ENCODE measurements around the gene TTC39B.
"Not testable (repeated sequence)": the region's sequence is repeated elsewhere in the genome, so short reads cannot be mapped to it uniquely, and the experiment has no call there.

TTC39B gene

GRCh38 chr9:15306757-15307522 is at the start of gene TTC39B:
TTC39B (minus strand) TSS chr9:15307216; CDS start chr9:15307125, 91 bp downstream.
- DNase-seq (ENCODE audit: low spot score): peak; percentile 77

- no peak for DNase-seq (ENCODE audit: low spot score)
Measured at GRCh38 chr9:15355669-15356068, 48.7 kb upstream of the TTC39B start.

GRCh38 chr9:15354713-15355112 is 47.7 kb upstream of the TTC39B start:
- peak; percentile 42 for DNase-seq (ENCODE audit: low spot score)

- no peak for DNase-seq (ENCODE audit: low spot score)
Measured at GRCh38 chr9:15353892-15354291, 46.9 kb upstream of the TTC39B start.

- no peak for DNase-seq (ENCODE audit: low spot score)
Measured at GRCh38 chr9:15352306-15352705, 45.3 kb upstream of the TTC39B start.

GRCh38 chr9:15349892-15350761 is 43.1 kb upstream of the TTC39B start:
- DNase-seq (ENCODE audit: low spot score): peak; percentile 23

- DNase-seq (ENCODE audit: low spot score): no peak
Measured at GRCh38 chr9:15346837-15347236, 39.8 kb upstream of the TTC39B start.

- no peak for DNase-seq (ENCODE audit: low spot score)
Measured at GRCh38 chr9:15344191-15344590, 37.2 kb upstream of the TTC39B start.

- no peak for DNase-seq (ENCODE audit: low spot score)
Measured at GRCh38 chr9:15333376-15333881, 26.4 kb upstream of the TTC39B start.

GRCh38 chr9:15332939-15333338 is 25.9 kb upstream of the TTC39B start:
- no peak for DNase-seq (ENCODE audit: low spot score)

GRCh38 chr9:15329539-15330109 is 22.6 kb upstream of the TTC39B start:
- no peak for DNase-seq (ENCODE audit: low spot score)

GRCh38 chr9:15328946-15329345 is 21.9 kb upstream of the TTC39B start:
- DNase-seq (ENCODE audit: low spot score): no peak

GRCh38 chr9:15322695-15323094 is 15.7 kb upstream of the TTC39B start:
- DNase-seq (ENCODE audit: low spot score): not testable (repeated sequence)

- DNase-seq (ENCODE audit: low spot score): not testable (repeated sequence)
Measured at GRCh38 chr9:15319661-15320060, 12.6 kb upstream of the TTC39B start.

- DNase-seq (ENCODE audit: low spot score): no peak
Measured at GRCh38 chr9:15317836-15318235, 10.8 kb upstream of the TTC39B start.

GRCh38 chr9:15311607-15312006 is 4.6 kb upstream of the TTC39B start:
- DNase-seq (ENCODE audit: low spot score): no peak

GRCh38 chr9:15310107-15310850 is 3.3 kb upstream of the TTC39B start:
- peak; percentile 76 for DNase-seq (ENCODE audit: low spot score)

- DNase-seq (ENCODE audit: low spot score): no peak
Measured at GRCh38 chr9:15308511-15308910, 1.5 kb upstream of the TTC39B start.

GRCh38 chr9:15307523-15307841 is 466 bp upstream of the TTC39B start:
- DNase-seq (ENCODE audit: low spot score): no peak

GRCh38 chr9:15306068-15306756 is 804 bp downstream of the TTC39B start:
- peak; percentile 54 for DNase-seq (ENCODE audit: low spot score)

- DNase-seq (ENCODE audit: low spot score): no peak
Measured at GRCh38 chr9:15305470-15305869, 1.5 kb downstream of the TTC39B start.

Data from CD4-positive, alpha-beta T cell treated with Interleukin-2 at 100 ng/mL for 4 hours (primary cell).